Panc1 (cell line): ENCODE results near the gene INPP5K. TPM values are rescaled to one million over a fixed set of nuclear protein-coding genes. Genes with fewer than 3 reads are reported as not detected.
A peak's percentile ranks its signal among the peaks of the same experiment; 100 is the strongest.

Experiments used
- ATAC-seq: fragments of 200-7000 bp; cut with Tn5 transposase; 2 replicates; pipeline ENCODE4 v1.9.1; 2020; ENCODE audit warnings: mild to moderate bottlenecking, moderate library complexity
- BruUV-seq: library from RNA; stranded (reverse); fragments of 400-500 nt; replicated peaks from 2 replicates; lab custom pipeline; 2021; lab: Mats Ljungman, UMichigan
- CTCF ChIA-PET: fragments of 300-600 bp; sonication (Branson Sonifier 250); formaldehyde crosslinking; loops from one replicate; lab custom pipeline; 2022; ENCODE audit warnings: antibody characterized with exemption; lab: Charles Lee
- POLR2A ChIA-PET: fragments of 300-600 bp; sonication (Branson Sonifier 250); formaldehyde crosslinking; loops from one replicate; lab custom pipeline; 2022; ENCODE audit warnings: antibody characterized with exemption; lab: Charles Lee
- DNase-seq: peaks from one replicate; pipeline ENCODE4 v3.0.0-alpha.2; 2010; ENCODE audit warnings: low read depth, low spot score
- H3K27ac ChIP-seq: 2 replicates; pipeline ENCODE4 v1.5.1; 2011; ENCODE audit warnings: mild to moderate bottlenecking, low read length, inconsistent platforms
- H3K27me3 ChIP-seq: fragments of 200-500 bp; sonication (Bioruptor generic); 2 replicates; pipeline ENCODE4 v1.6.0; 2014; ENCODE audit warnings: low read length, inconsistent platforms; ENCODE audit not compliant: control insufficient read depth, insufficient read depth
- H3K36me3 ChIP-seq: fragments of 200-500 bp; sonication (Bioruptor generic); 2 replicates; pipeline ENCODE4 v1.5.1; 2014; ENCODE audit warnings: inconsistent platforms, mild to moderate bottlenecking, low read length, moderate library complexity; ENCODE audit not compliant: control insufficient read depth, insufficient read depth
- H3K4me1 ChIP-seq: 2 replicates; pipeline ENCODE4 v1.5.1; 2011; ENCODE audit warnings: inconsistent platforms, mild to moderate bottlenecking, low read length, moderate library complexity; ENCODE audit not compliant: control insufficient read depth, insufficient read depth
- H3K4me3 ChIP-seq, 2 experiments: 2 replicates each; pipeline ENCODE4 v1.5.1; 2011 to 2012; ENCODE audit warnings: low read depth in 2 of 2, low read length in 2 of 2, mild to moderate bottlenecking in 2 of 2, inconsistent platforms in 1 of 2, moderate library complexity in 1 of 2
- H3K9me3 ChIP-seq: fragments of 200-500 bp; sonication (Bioruptor generic); 2 replicates; pipeline ENCODE4 v1.5.1; 2014; ENCODE audit warnings: low read depth, mild to moderate bottlenecking, inconsistent platforms, low read length, moderate library complexity; ENCODE audit not compliant: control insufficient read depth, insufficient read depth
- CTCF ChIP-seq: fragments of 450-650 bp; IDR thresholded peaks from 2 replicates; pipeline ENCODE4 v1.5.1; 2017; ENCODE audit warnings: mild to moderate bottlenecking
- POLR2AphosphoS5 ChIP-seq: IDR thresholded peaks from 2 replicates; pipeline ENCODE4 v1.6.1; 2012; ENCODE audit warnings: mild to moderate bottlenecking, low read depth, low read length, moderate library complexity
- REST ChIP-seq, 2 experiments: IDR thresholded peaks; 2 replicates each; pipeline ENCODE4 v1.6.1; 2011 to 2012; ENCODE audit warnings: low read depth in 2 of 2, control low read depth in 1 of 2, low read length in 1 of 2, mild to moderate bottlenecking in 1 of 2, moderate library complexity in 1 of 2; ENCODE audit not compliant: insufficient read depth in 1 of 2
- SIN3A ChIP-seq: IDR thresholded peaks from 2 replicates; pipeline ENCODE4 v1.6.1; 2012; ENCODE audit warnings: low read depth, mild to moderate bottlenecking, low read length, moderate library complexity, borderline replicate concordance; ENCODE audit not compliant: insufficient read depth
- TCF7L2 ChIP-seq: IDR thresholded peaks from 2 replicates; pipeline ENCODE4 v1.6.1; 2011; ENCODE audit warnings: mild to moderate bottlenecking, low read depth, low read length, inconsistent platforms
- in situ Hi-C: cut with HindIII; loops from 2 replicates; pipeline ENCODE4 v1.10.0; 2016; ENCODE audit warnings: low sequenced_read_pairs, low pct_unique_long_range_greater_than_20kb
- intact Hi-C: fragments of 100-400 bp; cut with micrococcal nuclease; formaldehyde crosslinking; loops from one replicate; pipeline ENCODE4 v1.10.0; 2022; ENCODE audit not compliant: unreplicated experiment
- total RNA-seq: library from RNA; stranded (reverse); gene quantifications from one replicate; pipeline ENCODE4 v1.2.1, GENCODE V29; 2021; ENCODE audit not compliant: unreplicated experiment

The INPP5K gene
- total RNA-seq, 1 experiment from 2014 or later: 21.3 TPM

GRCh38 chr17:1481736-1482135 lies 34.7 kb downstream of the INPP5K start:
- intact Hi-C loops: no loop called here
- ATAC-seq: no peak
- Histone ChIP-seq H3K9me3 (no peaks in the 10 kb centered on the region), H3K4me3 (no peak overlapping the region), H3K27me3 (no peaks in the 10 kb centered on the region), H3K27ac (no peak overlapping the region), H3K36me3 (peaks cover 2% of the 10 kb centered on the region; the same call in 1 of the 2 replicates), H3K4me1 (peaks cover 2% of the 10 kb centered on the region; the same call in 1 of the 2 replicates)
- BruUV-seq: TSS peak; percentile 66
- in situ Hi-C loops: no loop called here
- POLR2A ChIA-PET: interaction anchor here (0.6 kb wide), 1 partner anchor 145 kb away, joined by 3 read pairs; no protein-coding TSS in a partner anchor
- no peak for DNase-seq
- no peak for TF ChIP-seq REST (IDR thresholded peaks at IDR 0.05; ENCODE audit: insufficient read depth in 1 of 2, low read depth in 2 of 2, low read length in 1 of 2)
- no peak for TF ChIP-seq SIN3A
- no peak for TF ChIP-seq TCF7L2
- no peak for TF ChIP-seq CTCF
- no peak for TF ChIP-seq POLR2AphosphoS5
- CTCF ChIA-PET: no interaction called here

DNA sequence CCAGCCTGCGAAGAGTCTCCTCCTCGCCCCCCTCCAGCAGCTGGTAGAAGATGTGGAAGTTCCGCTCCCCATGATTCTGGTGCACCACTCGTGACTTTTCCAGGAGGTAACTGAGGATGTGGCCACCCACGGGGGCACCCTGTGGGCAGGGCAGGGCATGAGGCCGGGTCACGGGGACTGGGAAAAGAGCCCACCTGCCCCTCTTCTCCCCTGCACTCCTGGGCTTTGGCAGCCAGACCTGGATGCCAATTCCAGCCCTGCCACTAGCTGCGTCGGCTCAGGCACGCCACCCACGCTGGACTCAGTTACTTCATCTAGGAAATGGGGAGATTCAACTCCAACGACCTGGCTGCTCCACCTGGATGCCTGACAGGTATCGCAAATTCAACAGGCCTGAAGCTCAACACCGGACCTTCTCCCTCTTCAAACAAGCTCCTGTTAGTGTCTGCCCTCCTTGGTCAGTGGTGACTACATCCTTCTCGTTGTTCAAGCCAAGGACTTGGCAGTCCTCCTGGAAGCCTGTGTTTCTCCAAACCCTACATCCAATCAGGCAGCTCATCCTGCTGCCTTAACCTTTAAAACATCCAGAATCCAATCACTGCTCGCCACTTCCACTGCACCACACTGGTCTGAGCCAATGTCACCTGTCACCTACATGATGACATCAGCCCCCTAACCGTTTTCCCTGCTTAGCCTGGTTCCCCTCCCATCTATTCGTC lies 35.5 kb downstream of the INPP5K start:
- DNase-seq (no peak), ATAC-seq (no peak)
- in situ Hi-C loops (no loop called here), intact Hi-C loops (no loop called here)
- Histone ChIP-seq H3K27ac (no peak overlapping the region), H3K27me3 (no peaks in the 10 kb centered on the region), H3K4me1 (peaks cover 2% of the 10 kb centered on the region; the same call in 1 of the 2 replicates), H3K4me3 (no peak overlapping the region), H3K36me3 (peaks cover 2% of the 10 kb centered on the region; the same call in 1 of the 2 replicates), H3K9me3 (no peaks in the 10 kb centered on the region)
- TF ChIP-seq POLR2AphosphoS5 (no peak), SIN3A (no peak)
- ChIA-PET POLR2A (no interaction called here), CTCF (interaction anchor here (0.6 kb wide), 1 partner anchor 123 kb away, joined by 7 read pairs; no protein-coding TSS in a partner anchor)
- BruUV-seq: no TSS peak

GRCh38 chr17:1478418-1478817 lies 38.0 kb downstream of the INPP5K start:
- ATAC-seq: no peak
- Histone ChIP-seq H3K27ac (no peak overlapping the region), H3K36me3 (peaks cover 2% of the 10 kb centered on the region; the same call in 1 of the 2 replicates), H3K4me3 (no peak overlapping the region), H3K9me3 (no peaks in the 10 kb centered on the region), H3K4me1 (peaks cover 2% of the 10 kb centered on the region; the same call in 1 of the 2 replicates), H3K27me3 (no peaks in the 10 kb centered on the region)
- ChIA-PET CTCF (no interaction called here), POLR2A (interaction anchor here (0.6 kb wide), 1 partner anchor 19 kb away, joined by 3 read pairs; no protein-coding TSS in a partner anchor)
- in situ Hi-C loops (no loop called here), intact Hi-C loops (no loop called here)
- no TSS peak for BruUV-seq
- TF ChIP-seq TCF7L2 (no peak), POLR2AphosphoS5 (no peak), CTCF (no peak), REST (IDR thresholded peaks at IDR 0.05; ENCODE audit: insufficient read depth in 1 of 2, low read depth in 2 of 2, low read length in 1 of 2) (no peak), SIN3A (no peak)
- DNase-seq: no peak
